HepG2 (cell line): Measurements from ENCODE around the gene HRC. TPM values are rescaled to one million over a fixed set of nuclear protein-coding genes. Genes with fewer than 3 reads are reported as not detected.
A peak's percentile ranks its signal among the peaks of the same experiment; 100 is the strongest.

Source experiments
- AGO1 ChIP-seq: fragments of 200-400 bp; formaldehyde crosslinking; IDR thresholded peaks from 2 replicates; pipeline ENCODE4 v1.6.1; 2017; ENCODE audit warnings: mild to moderate bottlenecking, low read depth, low read length, moderate library complexity; ENCODE audit not compliant: poor library complexity, severe bottlenecking
- AHR ChIP-seq: IDR thresholded peaks from 2 replicates; pipeline ENCODE4 v1.6.1; 2018; ENCODE audit warnings: missing genetic modification reagents, missing compliant biosample characterization
- BCL6 ChIP-seq: IDR thresholded peaks from 2 replicates; pipeline ENCODE4 v1.6.1; 2016; ENCODE audit warnings: missing genetic modification reagents, missing compliant biosample characterization
- HINFP ChIP-seq: sonication (generic); formaldehyde crosslinking; IDR thresholded peaks from 2 replicates; pipeline ENCODE4 v1.4.0; 2020; ENCODE audit warnings: low read depth, mild to moderate bottlenecking, missing genetic modification reagents
- IKZF5 ChIP-seq: IDR thresholded peaks from 2 replicates; pipeline ENCODE4 v1.6.1; 2018; ENCODE audit warnings: missing genetic modification reagents, mild to moderate bottlenecking, missing compliant biosample characterization
- KDM4B ChIP-seq: sonication (generic); formaldehyde crosslinking; IDR thresholded peaks from 2 replicates; pipeline ENCODE4 v1.4.0; 2020; ENCODE audit warnings: missing genetic modification reagents
- MYPOP ChIP-seq: sonication (generic); formaldehyde crosslinking; IDR thresholded peaks from 2 replicates; pipeline ENCODE4 v1.8.1; 2023; ENCODE audit warnings: mild to moderate bottlenecking, moderate library complexity, missing genetic modification reagents
- NCOA1 ChIP-seq: sonication (generic); formaldehyde crosslinking; IDR thresholded peaks from 2 replicates; pipeline ENCODE4 v1.9.0; 2021; ENCODE audit warnings: missing genetic modification reagents
- RELA ChIP-seq: sonication (generic); formaldehyde crosslinking; IDR thresholded peaks from 2 replicates; pipeline ENCODE4 v1.4.0; 2020; ENCODE audit warnings: missing genetic modification reagents
- RNF2 ChIP-seq: fragments of 450-650 bp; conservative IDR thresholded peaks from 2 replicates; pipeline ENCODE4 v1.6.1; 2016; ENCODE audit warnings: low read depth
- RXRB ChIP-seq: IDR thresholded peaks from 2 replicates; pipeline ENCODE4 v1.6.1; 2016; ENCODE audit warnings: borderline replicate concordance, missing genetic modification reagents, missing compliant biosample characterization
- SATB2 ChIP-seq: sonication (generic); formaldehyde crosslinking; IDR thresholded peaks from 2 replicates; pipeline ENCODE4 v1.5.0; 2020; ENCODE audit warnings: missing genetic modification reagents
- TCF12 ChIP-seq, 2 experiments: fragments of 450-650 bp in 1 of 2; sonication (generic) in 1 of 2; formaldehyde crosslinking in 1 of 2; IDR thresholded peaks; 2 replicates each; pipeline versions ENCODE4 v1.6.1 to v1.8.0; 2017 to 2022; ENCODE audit warnings: antibody characterized with exemption in 1 of 2, mild to moderate bottlenecking in 1 of 2, missing genetic modification reagents in 1 of 2, moderate library complexity in 1 of 2
- ZBTB3 ChIP-seq: sonication (generic); formaldehyde crosslinking; IDR thresholded peaks from 2 replicates; pipeline ENCODE4 v1.4.0; 2020; ENCODE audit warnings: low read depth, mild to moderate bottlenecking, moderate library complexity, missing genetic modification reagents, borderline replicate concordance
- ZBTB33 ChIP-seq: sonication (generic); formaldehyde crosslinking; IDR thresholded peaks from 2 replicates; pipeline ENCODE4 v1.4.0; 2020; ENCODE audit warnings: missing genetic modification reagents
- ZKSCAN5 ChIP-seq: sonication (generic); formaldehyde crosslinking; IDR thresholded peaks from 2 replicates; pipeline ENCODE4 v1.5.1; 2020; ENCODE audit warnings: mild to moderate bottlenecking, missing genetic modification reagents
- ZMYM2 ChIP-seq: sonication (generic); formaldehyde crosslinking; IDR thresholded peaks from 2 replicates; pipeline ENCODE4 v1.8.0; 2022; ENCODE audit warnings: mild to moderate bottlenecking, missing genetic modification reagents
- ZNF20 ChIP-seq: sonication (generic); formaldehyde crosslinking; IDR thresholded peaks from 2 replicates; pipeline ENCODE4 v1.4.0; 2020; ENCODE audit warnings: mild to moderate bottlenecking, moderate library complexity, missing genetic modification reagents
- ZNF280B ChIP-seq: sonication (generic); formaldehyde crosslinking; IDR thresholded peaks from 2 replicates; pipeline ENCODE4 v1.5.0; 2020; ENCODE audit warnings: missing genetic modification reagents, mild to moderate bottlenecking, borderline replicate concordance
- ZNF33A ChIP-seq: sonication (generic); formaldehyde crosslinking; IDR thresholded peaks from 2 replicates; pipeline ENCODE4 v1.5.1; 2020; ENCODE audit warnings: missing genetic modification reagents, mild to moderate bottlenecking, moderate library complexity, borderline replicate concordance
- ZNF616 ChIP-seq: sonication (generic); formaldehyde crosslinking; IDR thresholded peaks from 2 replicates; pipeline ENCODE4 v1.5.0; 2020; ENCODE audit warnings: low read depth, mild to moderate bottlenecking, missing genetic modification reagents
- polyA plus RNA-seq, 8 experiments: library from polyadenylated mRNA; depleted of rRNA in 3 of 8; stranded (reverse) in 7 of 8; unstranded in 1 of 8; fragments of >200 nt; fragmentation: Illumina TruSeq in 4 of 8; extraction: Trizol in 4 of 8; gene quantifications; 2 replicates each; pipeline versions ENCODE4 v1.2.1 to v1.2.3, GENCODE V29; 2011 to 2016; ENCODE audit warnings: low read depth in 4 of 8, missing spikeins in 1 of 8, mixed read lengths in 1 of 8; ENCODE audit not compliant: insufficient read depth in 1 of 8
- total RNA-seq, 5 experiments: library from RNA; depleted of rRNA; stranded (reverse); fragments of >200 nt; fragmentation: Illumina TruSeq; extraction: Trizol; gene quantifications; 2 replicates each; pipeline ENCODE4 v1.2.3, GENCODE V29; 2016; ENCODE audit warnings: low read depth in 1 of 5

The HRC gene
- total and polyA plus RNA-seq, 2 of the 13 experiments (the other 11 are each of a cell fraction or from before 2014, with no cell fraction given), result 3.6 to 15.4 TPM

GRCh38 chr19:49119411-49120324, 35.5 kb downstream of the HRC start, which contains the start of gene PPFIA3 (continued):
- TF ChIP-seq ZMYM2 (CRISPR knock-in tag) (no peak), ZBTB3 (CRISPR knock-in tag) (no peak), RNF2 (0 out of 2 replicates have a peak, but pooled peaks have one; percentile 27), AGO1 (no peak), ZNF280B (CRISPR knock-in tag) (peak; percentile 49; the same call in 1 of the 2 replicates), MYPOP (peak; percentile 64; the same call in 1 of the 2 replicates), NCOA1 (CRISPR knock-in tag) (no peak), IKZF5 (CRISPR knock-in tag) (peak; percentile 63), TCF12 (IDR thresholded peaks at IDR 0.05) (no peak), TCF12 (CRISPR knock-in tag; IDR thresholded peaks at IDR 0.05) (no peak), RXRB (CRISPR knock-in tag) (0 out of 2 replicates have a peak, but pooled peaks have one; percentile 36), ZNF616 (CRISPR knock-in tag) (0 out of 2 replicates have a peak, but pooled peaks have one; percentile 60), ZNF20 (CRISPR knock-in tag) (no peak), BCL6 (CRISPR knock-in tag) (peak; percentile 48; the same call in 1 of the 2 replicates), RELA (CRISPR knock-in tag) (no peak), AHR (CRISPR knock-in tag) (0 out of 2 replicates have a peak, but pooled peaks have one; percentile 42), ZBTB33 (peak; percentile 40; the same call in 1 of the 2 replicates), ZKSCAN5 (CRISPR knock-in tag) (no peak), ZNF33A (CRISPR knock-in tag) (no peak), HINFP (CRISPR knock-in tag) (no peak), KDM4B (0 out of 2 replicates have a peak, but pooled peaks have one; percentile 37), SATB2 (CRISPR knock-in tag) (no peak)
